ENCODE measurements around the gene EIF4G3.

EIF4G3 gene

GRCh38 chr1:20988943-20989342, 187.8 kb downstream of the EIF4G3 start:
- no peak overlapping the region for H3K4me3 ChIP-seq (ENCODE audit: low read length)
- no peak for TF ChIP-seq ZNF274 (IDR thresholded peaks at IDR 0.05; ENCODE audit: low read depth, low read length)

GRCh38 chr1:20987831-20988825, 188.6 kb downstream of the EIF4G3 start:
- TF ChIP-seq ZNF274 (IDR thresholded peaks at IDR 0.05; ENCODE audit: low read depth, low read length) = no peak
- H3K4me3 ChIP-seq (ENCODE audit: low read length) = no peak overlapping the region

GRCh38 chr1:20983297-20983889, 193.3 kb downstream of the EIF4G3 start:
- H3K4me3 ChIP-seq (ENCODE audit: low read length) = no peak overlapping the region
- TF ChIP-seq ZNF274 (IDR thresholded peaks at IDR 0.05; ENCODE audit: low read depth, low read length) = no peak

- H3K4me3 ChIP-seq (ENCODE audit: low read length) = no peak overlapping the region
- no peak for TF ChIP-seq ZNF274 (IDR thresholded peaks at IDR 0.05; ENCODE audit: low read depth, low read length)
Observed at GRCh38 chr1:20982316-20982715, 194.4 kb downstream of the EIF4G3 start.

- TF ChIP-seq ZNF274 (IDR thresholded peaks at IDR 0.05; ENCODE audit: low read depth, low read length) = no peak
- H3K4me3 ChIP-seq (ENCODE audit: low read length) = no peak overlapping the region
Observed at GRCh38 chr1:20981915-20982314, 194.8 kb downstream of the EIF4G3 start.

GRCh38 chr1:20980051-20980450, 196.6 kb downstream of the EIF4G3 start:
- no peak for TF ChIP-seq ZNF274 (IDR thresholded peaks at IDR 0.05; ENCODE audit: low read depth, low read length)

GRCh38 chr1:20978413-20978812, 198.3 kb downstream of the EIF4G3 start:
- no peak overlapping the region for H3K4me3 ChIP-seq (ENCODE audit: low read length)
- no peak for TF ChIP-seq ZNF274 (IDR thresholded peaks at IDR 0.05; ENCODE audit: low read depth, low read length)

More at GRCh38 chr1:20980051-20980450, 196.6 kb downstream of the EIF4G3 start:
- H3K4me3 ChIP-seq (ENCODE audit: low read length) = no peak overlapping the region

- no peak for TF ChIP-seq ZNF274 (IDR thresholded peaks at IDR 0.05; ENCODE audit: low read depth, low read length)
- H3K4me3 ChIP-seq (ENCODE audit: low read length) = no peak overlapping the region
Observed at GRCh38 chr1:20975668-20976067, 201.0 kb downstream of the EIF4G3 start.

- no peak overlapping the region for H3K4me3 ChIP-seq (ENCODE audit: low read length)
- TF ChIP-seq ZNF274 (IDR thresholded peaks at IDR 0.05; ENCODE audit: low read depth, low read length) = no peak
Observed at GRCh38 chr1:20974951-20975350, 201.7 kb downstream of the EIF4G3 start.

- H3K4me3 ChIP-seq (ENCODE audit: low read length) = no peak overlapping the region
- TF ChIP-seq ZNF274 (IDR thresholded peaks at IDR 0.05; ENCODE audit: low read depth, low read length) = no peak
Observed at GRCh38 chr1:20974069-20974468, 202.6 kb downstream of the EIF4G3 start.

GRCh38 chr1:20972855-20973254, 203.8 kb downstream of the EIF4G3 start:
- H3K4me3 ChIP-seq (ENCODE audit: low read length) = no peak overlapping the region
- TF ChIP-seq ZNF274 (IDR thresholded peaks at IDR 0.05; ENCODE audit: low read depth, low read length) = no peak

GRCh38 chr1:20964540-20965484, 211.9 kb downstream of the EIF4G3 start:
- H3K4me3 ChIP-seq (ENCODE audit: low read length) = peak overlapping the region; percentile 16; the same call in 1 of the 2 replicates
- no peak for TF ChIP-seq ZNF274 (IDR thresholded peaks at IDR 0.05; ENCODE audit: low read depth, low read length)

GRCh38 chr1:20962576-20963258, 214.0 kb downstream of the EIF4G3 start:
- H3K4me3 ChIP-seq (ENCODE audit: low read length) = no peak overlapping the region
- TF ChIP-seq ZNF274 (IDR thresholded peaks at IDR 0.05; ENCODE audit: low read depth, low read length) = no peak

All from GM08714 (cell line).